Inflammatory macrophage treated with lipopolysaccharide for 1 hour (primary cell): ENCODE results near the gene GPC3.

ENCODE experiments used
- DNase-seq, 2 donors: peaks; one replicate each; pipeline ENCODE4 v3.0.0-alpha.2; 2020 to 2022

Gene GPC3

DNA sequence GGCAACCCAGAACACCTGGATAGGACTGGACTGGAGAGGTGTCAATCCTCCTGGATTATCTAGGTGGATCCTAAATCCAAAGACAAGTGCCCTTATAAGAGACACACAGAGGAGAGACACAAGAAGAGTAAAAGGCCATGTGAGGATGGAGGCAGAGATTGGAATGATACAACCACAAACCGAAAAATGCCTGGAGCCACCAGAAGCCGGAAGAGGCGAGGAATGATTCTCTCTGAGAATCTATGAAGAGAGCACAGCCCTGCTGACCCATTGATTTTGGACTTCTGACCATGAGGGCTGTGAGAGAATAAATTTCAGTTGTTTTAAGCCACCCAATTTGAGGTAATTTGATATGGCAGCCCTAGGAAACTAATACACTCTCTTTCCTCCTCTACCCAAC is 20.1 kb downstream of the GPC3 start:
- no peak for DNase-seq

DNA sequence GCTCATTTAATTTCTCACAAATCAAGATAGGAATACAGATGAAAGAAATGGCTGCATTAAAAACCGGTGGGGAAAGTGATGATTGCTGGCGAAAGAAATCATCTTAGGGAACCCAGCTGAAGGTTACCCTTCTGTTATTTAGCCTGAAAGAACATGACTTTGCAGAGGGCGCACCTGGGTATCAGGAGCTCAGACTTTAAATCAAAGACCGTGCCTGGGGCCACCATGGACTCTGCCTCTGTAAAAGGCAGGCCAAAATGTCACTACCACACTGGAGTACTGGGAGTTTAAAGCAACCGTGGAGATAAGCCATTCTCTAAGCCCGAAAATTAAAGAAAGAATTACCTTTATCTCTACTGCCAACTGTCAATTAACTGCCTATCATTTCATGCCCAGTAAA is 24.3 kb downstream of the GPC3 start:
- DNase-seq, result no peak

DNA sequence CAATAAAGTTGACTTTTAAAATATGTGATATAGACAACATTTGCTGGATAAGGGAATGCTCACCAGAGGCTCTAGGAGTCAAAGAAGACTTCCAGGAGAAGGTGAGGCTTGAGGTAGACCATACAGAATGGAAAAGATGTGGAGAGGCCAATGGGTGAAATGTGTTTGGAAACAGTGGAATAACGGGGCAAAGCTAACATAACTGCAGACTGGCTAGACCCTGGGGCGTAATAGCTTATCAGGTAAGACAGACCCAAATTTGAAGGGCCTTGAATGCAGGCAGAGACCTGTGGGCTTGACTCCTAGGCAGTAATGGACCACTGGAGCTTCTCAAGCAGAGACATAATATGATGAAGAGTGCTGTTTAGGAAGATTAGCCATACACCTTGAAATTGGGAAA is 25.4 kb downstream of the GPC3 start:
- no peak for DNase-seq

DNA sequence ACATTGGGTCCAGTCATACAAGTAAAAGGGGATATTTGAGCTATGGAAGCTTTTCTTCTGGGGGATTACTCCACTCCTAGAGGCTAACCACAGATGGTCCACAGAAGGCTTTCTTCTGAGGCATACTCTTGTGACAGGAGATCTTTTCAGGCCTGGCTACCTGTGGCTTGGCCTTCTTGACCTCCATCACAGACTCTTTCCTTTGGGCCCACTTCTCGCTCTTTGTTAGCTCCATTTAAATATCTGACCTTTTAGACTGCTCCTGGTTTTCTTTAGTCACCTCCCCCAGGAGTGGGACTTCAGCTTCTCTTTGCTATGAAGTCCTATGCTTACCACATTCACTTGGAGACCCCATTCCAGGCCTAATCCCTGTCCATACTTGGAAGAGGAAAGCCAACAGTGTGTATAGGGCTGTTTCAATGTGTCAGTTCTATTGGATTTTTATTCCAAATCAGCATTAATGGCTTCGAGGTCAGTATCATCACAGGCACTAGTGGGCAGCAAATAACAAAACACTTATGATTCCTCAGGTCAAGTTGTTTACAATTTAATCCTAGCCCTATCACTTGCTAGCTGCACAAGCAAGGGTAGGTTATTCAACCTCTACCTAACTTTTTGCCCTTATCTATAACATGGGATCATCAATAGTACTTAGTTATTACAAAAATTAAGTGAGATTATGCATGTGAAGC is 26.3 kb downstream of the GPC3 start:
- no peak for DNase-seq

DNA sequence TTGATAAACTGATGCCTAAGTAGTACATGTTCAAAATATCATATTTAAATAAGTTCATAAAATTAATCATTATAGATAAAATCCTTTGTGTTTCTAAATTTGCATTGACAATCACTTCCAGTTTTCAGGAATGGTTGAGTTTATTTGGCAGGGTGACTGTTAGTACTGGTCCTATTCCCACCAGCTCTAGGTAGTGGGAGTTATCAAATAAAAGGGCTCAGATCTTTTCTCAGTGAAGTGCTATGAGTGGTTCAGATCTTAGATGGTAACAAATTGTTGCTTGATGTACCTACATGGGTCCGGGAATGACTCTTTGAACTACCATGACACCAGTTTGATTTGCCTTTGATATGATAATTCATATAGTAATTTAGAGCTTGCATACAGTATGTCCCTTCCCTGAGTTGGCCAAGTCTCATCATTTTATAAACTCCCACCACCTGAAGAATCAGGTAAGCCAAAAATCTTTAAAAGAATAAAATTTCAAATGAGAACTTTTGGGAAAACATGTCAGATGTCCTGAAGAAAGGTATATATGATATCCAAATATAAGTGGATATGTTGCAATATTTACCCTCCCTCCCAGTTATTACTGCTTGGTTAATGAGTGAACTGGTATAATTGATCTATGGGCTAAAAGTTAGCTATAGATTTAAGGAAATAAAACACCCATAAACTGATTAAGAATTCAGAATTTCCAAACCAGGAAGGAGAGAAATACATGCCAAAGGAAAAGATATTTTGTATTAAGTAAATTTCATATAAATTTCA is 28.6 kb downstream of the GPC3 start:
- DNase-seq, result no peak

DNA sequence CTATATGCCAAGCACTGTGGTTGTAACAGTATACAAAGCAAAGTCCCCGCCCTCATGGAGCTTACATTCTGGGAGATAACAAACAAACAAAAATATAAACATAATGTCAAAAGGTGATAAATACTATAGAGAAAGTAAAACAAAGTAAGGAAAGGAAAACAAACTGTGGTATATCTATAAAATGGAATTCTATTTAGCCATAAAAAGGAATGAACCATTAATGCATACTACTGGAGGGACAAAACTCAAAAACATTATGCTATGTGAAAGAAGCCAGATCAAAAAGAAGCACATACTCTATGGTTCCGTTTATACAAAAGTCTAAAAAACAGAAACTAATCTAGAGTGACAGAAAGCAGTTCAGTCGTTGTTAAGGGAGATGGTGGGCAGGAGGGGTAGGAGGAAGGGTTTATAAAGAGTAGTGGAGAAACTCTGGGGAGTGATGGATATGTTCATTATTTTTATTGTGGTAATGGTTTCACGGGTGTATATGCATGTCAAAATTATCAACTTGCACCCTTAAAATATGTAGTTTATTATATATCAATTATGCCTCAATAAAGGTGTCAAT is 31.5 kb downstream of the GPC3 start:
- DNase-seq, result no peak

DNA sequence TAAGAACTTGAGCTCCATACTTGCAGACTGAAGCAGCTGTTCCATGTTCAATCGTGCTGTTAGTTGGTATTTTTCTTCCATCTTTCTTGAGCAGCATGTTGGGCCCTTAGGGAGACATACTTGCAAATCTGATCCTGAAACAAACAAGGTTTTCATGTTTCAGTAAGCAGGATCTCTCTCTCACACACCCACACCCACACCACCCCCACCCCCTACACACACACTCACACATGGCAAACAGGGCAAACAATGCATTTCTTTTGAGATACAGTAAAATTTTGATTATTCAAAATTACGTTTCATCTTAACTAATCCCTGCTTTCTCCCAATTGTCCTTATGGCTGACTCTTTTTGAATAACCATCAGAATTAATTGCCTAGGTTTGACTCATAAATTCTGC is 32.3 kb downstream of the GPC3 start:
- no peak for DNase-seq

DNA sequence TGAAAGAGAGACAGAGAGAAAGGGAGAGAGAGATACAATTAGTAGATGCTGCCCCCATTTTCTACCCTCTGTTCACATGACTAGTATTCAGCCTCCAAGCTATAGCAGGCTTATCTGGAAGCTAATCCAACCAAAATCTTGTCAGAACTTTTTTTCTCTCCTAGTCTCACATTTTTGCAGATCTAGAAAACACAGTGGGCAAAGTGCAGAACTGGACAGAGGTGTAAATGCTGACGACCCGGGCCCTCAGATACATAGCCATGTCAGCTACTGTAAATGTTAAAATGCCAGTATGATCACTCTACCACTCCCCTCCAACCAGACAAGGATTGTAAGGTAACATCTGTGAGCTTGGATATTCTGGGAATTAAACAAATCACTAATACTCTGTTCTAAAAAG is 34.3 kb downstream of the GPC3 start:
- no peak for DNase-seq

DNA sequence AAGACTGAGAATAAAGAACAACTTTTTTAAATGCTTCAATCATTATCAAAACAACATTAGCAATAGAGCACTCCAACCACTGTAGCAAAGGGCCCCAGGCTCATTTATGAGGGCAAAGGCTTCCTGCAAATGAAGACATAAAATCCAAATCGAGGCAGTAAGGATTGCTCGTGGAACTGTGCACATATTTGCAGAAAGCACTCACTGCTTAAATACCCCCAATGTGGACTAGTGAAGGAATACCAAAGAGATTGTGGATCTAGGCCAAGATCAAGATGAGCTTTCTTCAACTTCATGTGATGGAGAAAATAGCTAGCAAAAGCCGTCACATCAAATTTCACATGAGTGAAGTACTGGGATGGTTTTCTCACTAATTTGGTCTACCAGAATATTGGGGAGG is 35.2 kb downstream of the GPC3 start:
- DNase-seq, result no peak

DNA sequence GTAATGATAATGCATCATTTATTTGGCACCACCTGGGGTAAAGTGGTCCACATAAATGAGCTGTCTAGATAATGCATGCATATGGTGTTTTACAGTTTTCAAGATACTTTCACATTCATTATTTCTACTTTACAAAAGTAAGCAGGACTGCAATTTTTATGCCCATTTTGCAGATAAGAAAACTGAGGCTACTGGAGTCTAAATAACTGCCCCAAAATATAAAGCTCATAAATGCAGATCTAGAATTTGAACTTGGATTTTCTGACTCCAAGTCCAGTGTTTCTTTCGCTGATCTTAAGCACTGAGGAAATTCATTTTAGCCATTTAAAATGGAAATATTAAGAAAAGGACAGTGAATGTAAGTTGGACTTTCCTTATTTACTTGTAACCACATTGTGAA is 36.5 kb downstream of the GPC3 start:
- no peak for DNase-seq

DNA sequence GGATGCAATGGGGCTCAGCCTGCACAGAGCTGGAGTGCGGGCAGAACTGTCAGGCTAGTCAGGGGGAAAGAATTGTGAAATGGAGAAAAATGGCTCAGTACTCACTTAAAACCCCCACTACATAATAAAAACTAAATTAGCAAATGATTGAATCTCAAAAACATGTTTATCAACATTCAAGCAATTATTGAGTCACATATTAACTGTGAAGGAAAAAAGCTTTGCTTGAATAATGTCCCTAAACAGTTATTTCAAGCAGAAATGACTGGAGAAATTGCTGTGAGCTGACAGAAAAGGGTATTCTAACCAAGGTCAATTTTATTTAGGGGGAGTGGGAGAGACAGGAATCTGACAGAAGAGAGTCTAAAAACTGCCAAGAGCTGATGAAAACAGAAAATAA is 37.4 kb downstream of the GPC3 start:
- no peak for DNase-seq

DNA sequence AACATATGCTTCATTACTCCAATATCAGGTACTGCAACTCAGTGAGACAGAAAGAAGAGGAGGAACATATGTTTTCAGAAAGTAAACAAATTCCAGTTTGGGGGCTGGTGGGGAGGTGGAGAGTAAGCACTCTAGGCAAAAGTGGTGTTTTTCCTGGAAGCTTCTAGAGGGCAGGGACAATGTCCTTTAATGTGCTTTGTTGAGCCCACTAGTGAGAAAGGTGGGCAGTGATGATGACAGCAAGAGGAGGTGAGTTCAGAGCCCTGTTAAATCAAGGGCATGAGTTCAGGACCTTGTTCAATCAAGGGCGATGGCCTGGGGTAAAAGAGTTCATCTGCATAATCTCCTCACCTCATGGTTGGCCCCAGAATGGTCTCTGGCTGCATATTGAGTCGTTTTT is 38.4 kb downstream of the GPC3 start:
- DNase-seq, result no peak

DNA sequence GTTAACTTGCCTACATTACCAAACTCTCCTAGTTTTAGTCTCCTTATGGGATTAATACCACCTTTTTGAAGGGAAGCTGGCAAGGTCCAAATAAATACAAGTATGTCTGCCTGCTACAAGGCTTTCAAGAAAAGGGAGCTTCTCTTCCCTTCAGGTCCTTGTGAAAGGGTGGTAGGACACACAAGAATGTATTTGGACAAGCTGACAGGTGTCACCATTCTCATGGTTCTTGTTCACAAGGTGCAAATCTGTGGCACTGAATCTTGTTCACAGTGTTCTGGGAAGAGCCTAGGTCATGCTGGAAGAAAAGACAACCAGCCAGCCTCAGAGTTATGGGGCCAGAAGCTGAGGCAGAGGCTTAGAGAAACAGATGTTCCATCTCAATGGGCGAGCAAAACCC is 41.9 kb downstream of the GPC3 start:
- DNase-seq, result no peak

DNA sequence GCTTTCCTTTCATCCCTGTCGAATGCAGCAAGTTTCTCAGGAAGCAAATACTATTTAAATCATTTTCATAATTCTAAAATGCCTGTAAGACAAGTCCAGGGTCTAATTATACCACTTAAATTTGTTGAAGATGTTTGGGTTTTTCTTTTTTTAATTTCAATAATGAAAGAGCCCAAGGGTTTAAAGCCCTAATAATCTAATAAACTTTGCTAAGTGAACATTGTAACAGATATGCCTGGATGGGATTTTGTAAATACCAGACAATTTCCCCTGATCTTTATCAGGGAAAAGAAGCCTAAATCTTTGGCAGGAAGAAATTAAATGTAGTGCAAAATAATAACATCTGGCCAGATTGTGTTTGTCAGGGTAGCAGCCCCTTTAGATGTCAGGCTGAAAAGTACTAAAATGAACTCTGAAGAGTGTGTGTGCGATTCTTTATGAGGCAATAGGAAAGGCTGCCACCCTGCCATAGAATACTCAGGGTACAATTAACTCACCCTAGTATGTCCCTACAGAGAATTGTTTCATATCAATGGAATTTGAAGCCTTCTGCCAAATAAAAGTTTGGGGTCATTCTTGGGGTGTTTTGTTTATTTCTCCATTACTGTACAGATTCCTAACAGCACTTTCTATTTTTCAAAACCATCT is 45.6 kb downstream of the GPC3 start:
- no peak for DNase-seq

DNA sequence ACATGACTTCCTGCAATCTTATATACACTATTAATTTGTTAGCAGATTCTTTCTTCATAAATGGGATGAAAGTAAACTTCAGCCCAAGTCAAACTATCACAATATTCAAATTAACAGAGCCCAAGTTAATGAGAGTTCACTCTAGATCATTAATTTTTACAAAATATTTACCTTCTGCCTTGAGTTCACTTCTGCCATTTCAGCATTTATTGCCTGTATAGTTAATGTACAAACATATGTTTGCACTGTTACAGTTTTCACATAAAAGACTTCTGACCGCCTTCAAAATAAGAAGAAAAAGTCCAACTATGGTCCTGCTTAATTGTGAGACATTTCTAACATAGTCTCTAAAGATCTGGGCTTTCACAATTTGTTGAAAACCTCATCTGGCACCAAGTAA is 46.9 kb downstream of the GPC3 start:
- no peak for DNase-seq

DNA sequence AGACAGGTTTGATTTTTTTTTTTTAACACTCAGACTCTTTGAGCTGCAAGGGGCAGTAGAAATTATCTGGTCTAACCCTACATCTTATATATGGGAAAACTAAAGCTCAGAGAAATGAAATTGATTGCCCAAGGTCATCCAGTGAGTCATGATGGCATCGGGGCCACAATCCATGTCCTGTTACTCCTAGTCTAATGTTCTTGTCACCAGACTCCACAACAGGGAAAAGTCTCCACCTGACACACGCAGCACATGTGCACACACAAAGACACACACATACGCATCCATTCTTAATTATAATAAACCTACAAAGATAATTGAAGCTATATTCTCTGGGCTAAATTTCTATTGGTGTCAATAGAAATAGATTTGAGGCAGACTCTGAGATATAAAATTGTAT is 48.4 kb downstream of the GPC3 start:
- no peak for DNase-seq

DNA sequence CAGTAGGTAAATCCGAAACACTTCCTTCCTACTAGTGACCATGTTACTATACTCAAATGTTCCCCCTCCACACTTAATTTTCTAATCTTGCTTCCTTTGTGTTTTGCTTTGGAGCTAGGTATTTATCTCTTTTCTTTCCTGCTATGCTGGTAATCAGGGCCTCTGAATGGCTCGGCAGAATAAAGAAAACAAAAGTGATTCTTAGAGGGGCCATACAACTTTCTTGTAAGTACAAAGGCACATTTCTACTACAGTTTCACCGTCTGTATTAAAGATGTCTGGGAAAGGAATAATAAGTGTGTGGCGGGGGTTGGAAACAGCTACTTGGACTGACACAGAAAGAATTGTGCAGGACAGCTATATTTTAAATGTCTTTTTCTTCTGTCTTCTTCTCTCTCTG is 50.3 kb downstream of the GPC3 start:
- DNase-seq, result no peak

DNA sequence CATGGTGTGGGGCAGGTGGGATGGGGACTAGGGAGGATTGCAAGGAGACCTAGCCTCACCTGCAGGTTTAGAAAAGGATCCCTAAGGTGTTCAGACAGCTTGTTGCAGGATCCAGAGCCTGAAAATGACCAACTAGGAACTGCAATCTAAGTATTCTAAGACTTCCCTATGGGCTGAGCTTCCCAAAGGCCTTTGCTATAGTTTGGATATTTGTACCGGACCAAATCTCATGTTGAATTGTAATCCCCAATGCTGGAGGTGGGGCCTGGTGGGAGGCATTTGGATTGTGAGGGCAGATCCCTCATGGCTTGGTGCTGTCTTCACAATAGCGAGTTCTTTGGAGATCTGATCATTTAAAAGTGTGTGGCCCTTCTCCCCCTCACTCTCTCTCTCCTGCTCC is 52.1 kb downstream of the GPC3 start:
- DNase-seq, result no peak

DNA sequence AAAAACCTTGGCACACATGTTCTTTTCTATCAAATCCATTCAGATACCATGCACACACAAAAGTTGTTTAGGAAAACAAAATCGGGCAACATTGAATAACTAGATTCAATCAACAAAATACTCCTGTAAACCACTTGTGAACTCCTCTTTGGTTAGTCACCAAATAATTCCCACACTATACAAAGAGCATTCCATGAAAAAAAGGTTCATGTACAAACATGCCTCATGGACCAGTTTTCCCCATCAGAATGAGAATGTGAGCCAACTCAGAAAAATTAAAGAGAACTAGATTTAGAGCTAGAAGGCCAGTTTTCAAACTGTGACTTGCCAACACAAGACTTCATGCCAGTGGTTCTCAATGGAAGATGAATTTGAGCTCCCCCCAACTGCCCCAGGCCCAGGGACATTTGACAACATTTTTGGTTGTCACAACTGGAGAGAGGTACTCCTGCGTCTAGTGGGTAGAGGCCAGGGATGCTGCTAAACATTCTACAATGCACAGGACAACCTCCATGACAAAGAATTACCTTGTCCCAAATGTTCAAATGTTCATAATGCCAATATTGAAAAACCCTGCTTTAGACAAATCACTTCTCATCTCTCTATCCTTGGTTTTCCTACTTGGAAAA is 55.4 kb downstream of the GPC3 start:
- no peak for DNase-seq

DNA sequence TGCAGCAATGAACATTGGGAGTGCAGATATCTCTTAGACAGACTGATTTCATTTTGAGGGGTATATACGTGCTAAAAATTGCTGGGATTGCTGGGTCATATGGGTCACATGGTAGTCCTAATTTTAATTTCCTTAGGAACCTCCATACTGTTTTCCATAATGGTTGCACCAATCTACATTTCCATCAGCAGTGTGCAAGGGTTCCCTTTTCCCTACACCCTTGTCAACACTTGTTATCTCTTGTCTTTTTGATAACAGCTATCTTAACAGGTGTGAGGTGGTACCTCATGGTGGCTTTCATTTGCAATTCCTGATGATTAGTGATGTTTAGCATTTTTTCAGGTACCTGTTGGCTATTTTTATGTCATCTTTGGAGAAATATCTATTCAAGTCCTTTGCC is 57.0 kb downstream of the GPC3 start:
- DNase-seq, result no peak

DNA sequence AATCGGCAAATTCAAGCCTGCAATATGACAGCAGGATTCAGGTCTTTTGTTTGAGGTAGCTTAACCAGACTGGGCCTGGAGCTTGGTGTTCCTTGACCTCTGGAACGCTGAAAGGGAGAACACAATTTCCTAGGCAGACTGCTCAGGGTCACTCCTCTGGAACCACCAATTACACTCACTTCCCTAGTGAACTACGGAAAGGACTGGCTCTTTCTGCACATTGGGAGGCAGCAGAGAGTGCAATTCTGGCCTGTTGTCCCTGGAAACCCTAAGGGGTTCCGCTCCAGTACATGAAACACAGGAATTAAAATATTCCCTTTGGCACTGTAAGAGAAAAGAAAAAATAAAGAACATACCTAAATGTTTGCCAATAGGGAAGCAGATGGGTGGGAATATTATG is 58.6 kb downstream of the GPC3 start:
- no peak for DNase-seq

DNA sequence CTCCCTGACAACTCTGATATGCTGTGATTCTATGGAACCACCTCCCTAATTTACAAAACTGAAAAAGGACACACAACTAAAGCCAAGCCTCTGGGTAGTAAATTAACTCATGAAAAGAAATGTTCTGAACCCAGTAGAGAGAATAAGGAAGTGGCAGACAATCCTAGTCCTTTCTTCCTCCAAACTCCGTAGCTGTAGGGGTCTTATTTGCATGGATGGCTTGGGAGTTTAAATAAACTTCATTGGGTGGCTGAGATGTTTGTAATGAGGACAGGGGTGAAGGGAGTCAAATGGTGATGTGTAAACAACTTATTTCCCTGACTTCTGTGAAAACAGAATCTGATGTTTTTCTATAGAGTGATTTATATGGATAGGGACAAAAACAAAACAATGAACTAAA is 59.3 kb downstream of the GPC3 start:
- no peak for DNase-seq

DNA sequence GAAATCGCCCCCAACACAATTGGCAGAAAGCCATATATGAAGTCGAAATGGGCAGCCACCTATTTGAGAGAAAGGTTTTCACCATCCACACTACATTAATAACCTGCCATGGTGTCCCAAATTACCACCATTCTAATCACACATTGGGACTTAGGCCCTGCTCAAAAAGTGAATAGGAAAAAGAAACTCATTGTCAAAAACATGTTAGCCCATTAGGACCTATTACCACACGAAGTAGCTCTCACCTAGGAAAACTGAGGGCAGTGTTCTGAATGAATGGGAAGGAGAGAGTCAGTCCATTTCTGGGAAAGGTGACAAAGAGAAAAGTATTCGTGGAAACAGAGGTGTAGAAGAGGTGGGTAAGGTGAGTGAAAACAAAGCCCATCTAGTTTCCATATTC is 60.8 kb downstream of the GPC3 start:
- no peak for DNase-seq

DNA sequence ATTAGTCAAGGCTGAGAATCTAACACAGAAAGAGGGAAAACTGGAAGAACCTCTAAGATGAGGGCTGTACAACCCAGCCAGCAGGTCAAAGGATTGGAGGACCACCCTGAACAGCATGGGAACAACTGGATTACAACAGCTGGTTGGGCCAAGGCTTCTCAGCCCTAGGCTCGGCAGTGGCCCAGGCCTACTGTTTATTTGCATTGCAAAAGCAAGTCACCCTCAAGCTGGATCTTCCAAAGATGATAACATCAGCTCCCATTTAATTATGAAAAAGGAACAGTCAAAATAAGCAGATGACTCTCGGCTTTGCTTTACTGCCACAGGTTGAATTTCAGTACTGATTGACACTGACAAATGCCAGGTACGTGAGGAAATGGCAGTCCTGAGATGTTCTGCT is 61.8 kb downstream of the GPC3 start:
- no peak for DNase-seq
